ENCODE results near the gene IRAK1.
"Not testable (repeated sequence)": the region's sequence is repeated elsewhere in the genome, so short reads cannot be mapped to it uniquely, and the experiment has no call there.

IRAK1 gene

DNA sequence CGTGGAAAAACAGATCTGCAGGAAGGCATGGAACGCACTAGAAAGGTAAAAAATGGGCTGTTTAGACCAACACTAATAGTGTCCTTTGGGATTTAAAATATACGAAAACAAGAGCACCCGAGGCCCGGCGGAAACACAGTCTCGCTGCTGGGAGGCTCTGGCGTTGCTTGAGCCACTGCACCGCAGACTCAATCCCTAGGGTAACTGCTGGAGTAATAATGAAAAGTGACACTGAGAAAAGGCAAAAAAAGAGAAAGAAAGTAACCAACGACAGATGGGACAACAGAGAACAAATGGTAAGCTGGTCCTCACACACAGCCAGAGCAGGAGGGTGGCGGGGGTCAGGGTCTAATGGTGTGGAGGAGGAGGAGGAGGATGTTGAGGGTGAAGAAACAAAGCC is 15.4 kb downstream of the IRAK1 start:
- no peaks in the 10 kb centered on the region for H3K4me1 ChIP-seq (ENCODE audit: insufficient read depth, insufficient read length)
- peaks cover 7% of the 10 kb centered on the region for H3K36me3 ChIP-seq (ENCODE audit: insufficient read depth, insufficient read length, low read length)
- TF ChIP-seq ZNF274 (IDR thresholded peaks at IDR 0.05; ENCODE audit: low read depth, low read length): no peak
- no peak for DNase-seq (ENCODE audit: low read depth, low spot score)
- H3K4me3 ChIP-seq (ENCODE audit: insufficient read length, low read depth): no peak overlapping the region
- H3K9ac ChIP-seq (ENCODE audit: insufficient read length, low read depth): no peak overlapping the region
- no peaks in the 10 kb centered on the region for H3K9me3 ChIP-seq (ENCODE audit: insufficient read depth, low read length)
- H3K27me3 ChIP-seq (ENCODE audit: insufficient read depth, insufficient read length): no peaks in the 10 kb centered on the region

DNA sequence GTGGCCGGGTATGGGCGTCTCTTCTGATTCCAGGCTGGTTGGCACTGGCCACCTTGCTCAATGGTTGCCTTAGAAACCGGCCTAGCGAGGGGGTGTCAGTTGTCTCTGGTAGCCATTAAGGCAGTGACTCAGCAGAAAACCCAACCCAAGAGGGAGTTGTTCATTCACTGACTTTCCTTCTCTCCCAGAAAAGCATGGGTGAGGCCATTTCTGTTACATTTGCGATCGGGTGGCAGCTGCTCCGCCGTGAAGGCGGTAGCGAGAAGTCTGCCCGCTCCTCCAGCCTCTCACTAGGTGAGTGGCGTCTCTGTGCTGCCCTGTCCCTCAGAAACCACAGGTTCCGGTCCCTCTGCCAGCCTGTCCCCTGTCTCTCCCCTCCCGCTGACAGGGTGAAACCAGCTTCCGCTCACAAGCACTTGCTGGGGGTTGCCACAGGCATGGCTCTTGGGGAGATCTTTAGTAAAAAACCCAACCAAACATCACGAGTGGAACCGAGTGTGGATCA is 17.4 kb downstream of the IRAK1 start:
- no peak for DNase-seq (ENCODE audit: low read depth, low spot score)
- Histone ChIP-seq H3K9ac (ENCODE audit: insufficient read length, low read depth) (no peak overlapping the region), H3K4me1 (ENCODE audit: insufficient read depth, insufficient read length) (no peaks in the 10 kb centered on the region), H3K4me3 (ENCODE audit: insufficient read length, low read depth) (no peak overlapping the region), H3K36me3 (ENCODE audit: insufficient read depth, insufficient read length, low read length) (peaks cover under 1% of the 10 kb centered on the region), H3K9me3 (ENCODE audit: insufficient read depth, low read length) (no peaks in the 10 kb centered on the region), H3K27me3 (ENCODE audit: insufficient read depth, insufficient read length) (no peaks in the 10 kb centered on the region)
- TF ChIP-seq ZNF274 (IDR thresholded peaks at IDR 0.05; ENCODE audit: low read depth, low read length) (no peak), YY1 (IDR thresholded peaks at IDR 0.05; ENCODE audit: insufficient read depth, insufficient read length) (no peak), SUZ12 (IDR thresholded peaks at IDR 0.05; ENCODE audit: extremely low read depth, insufficient read depth, insufficient read length) (no peak)

DNA sequence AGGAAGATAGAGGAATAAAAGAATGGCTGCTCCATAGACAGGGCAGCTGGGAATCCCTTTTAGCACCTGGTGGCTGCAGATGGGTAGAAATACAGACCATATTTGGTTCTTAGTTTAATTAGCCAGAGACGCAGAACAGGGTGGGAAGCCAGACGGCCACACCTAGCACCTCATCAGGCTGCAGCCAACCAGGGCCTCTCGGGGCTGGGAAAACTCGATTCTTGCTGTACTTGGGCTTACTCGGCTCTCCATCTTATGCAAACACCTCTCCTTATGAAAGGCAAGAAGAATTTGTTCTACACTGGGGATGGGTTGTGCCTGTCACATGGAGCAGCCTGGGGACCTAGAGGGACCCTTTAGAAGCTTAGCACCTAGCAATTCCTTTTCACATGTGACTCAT is 19.7 kb downstream of the IRAK1 start:
- no peaks in the 10 kb centered on the region for H3K36me3 ChIP-seq (ENCODE audit: insufficient read depth, insufficient read length, low read length)
- no peak for TF ChIP-seq YY1 (IDR thresholded peaks at IDR 0.05; ENCODE audit: insufficient read depth, insufficient read length)
- no peak for TF ChIP-seq ZNF274 (IDR thresholded peaks at IDR 0.05; ENCODE audit: low read depth, low read length)
- TF ChIP-seq SUZ12 (IDR thresholded peaks at IDR 0.05; ENCODE audit: extremely low read depth, insufficient read depth, insufficient read length): no peak
- no peak overlapping the region for H3K4me3 ChIP-seq (ENCODE audit: insufficient read length, low read depth)
- no peak overlapping the region for H3K9ac ChIP-seq (ENCODE audit: insufficient read length, low read depth)
- no peaks in the 10 kb centered on the region for H3K4me1 ChIP-seq (ENCODE audit: insufficient read depth, insufficient read length)
- DNase-seq (ENCODE audit: low read depth, low spot score): no peak
- no peaks in the 10 kb centered on the region for H3K27me3 ChIP-seq (ENCODE audit: insufficient read depth, insufficient read length)
- H3K9me3 ChIP-seq (ENCODE audit: insufficient read depth, low read length): no peaks in the 10 kb centered on the region

DNA sequence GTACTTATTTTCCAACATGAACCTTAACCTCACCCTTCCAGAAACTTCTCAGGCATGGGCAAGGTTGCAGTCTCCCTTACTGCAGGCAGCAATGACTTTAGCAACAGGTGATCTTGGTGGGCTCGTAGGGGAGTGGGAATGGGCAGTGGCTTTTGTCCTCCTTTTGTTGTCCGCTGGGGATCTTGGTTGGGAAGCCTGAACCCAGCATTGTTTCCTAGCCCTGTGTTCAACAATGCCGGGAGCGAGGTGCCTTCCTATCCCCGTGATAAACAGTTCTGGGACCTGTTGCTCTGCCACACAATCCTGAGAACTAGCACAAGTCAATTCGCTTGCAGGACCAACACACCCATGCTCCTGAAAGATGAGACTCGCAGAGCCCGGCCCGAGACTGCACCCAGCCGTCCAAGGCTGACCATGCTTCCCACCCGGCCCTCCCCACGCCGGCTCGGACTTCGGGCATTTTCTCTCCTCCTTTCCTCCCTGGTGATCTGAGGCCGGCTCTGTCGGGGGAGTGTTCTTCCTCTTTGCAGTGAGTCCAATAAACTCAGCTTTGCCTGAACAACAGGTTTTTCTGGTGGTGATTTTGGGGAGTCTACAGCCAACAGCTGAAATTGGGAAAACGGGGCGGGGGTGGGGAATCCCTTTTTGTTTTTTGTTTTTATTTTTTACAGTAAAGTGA is 20.2 kb downstream of the IRAK1 start:
- TF ChIP-seq ZNF274 (IDR thresholded peaks at IDR 0.05; ENCODE audit: low read depth, low read length): no peak
- TF ChIP-seq YY1 (IDR thresholded peaks at IDR 0.05; ENCODE audit: insufficient read depth, insufficient read length): no peak
- no peak for TF ChIP-seq SUZ12 (IDR thresholded peaks at IDR 0.05; ENCODE audit: extremely low read depth, insufficient read depth, insufficient read length)
- no peak overlapping the region for H3K4me3 ChIP-seq (ENCODE audit: insufficient read length, low read depth)
- H3K27me3 ChIP-seq (ENCODE audit: insufficient read depth, insufficient read length): no peaks in the 10 kb centered on the region
- no peak overlapping the region for H3K9ac ChIP-seq (ENCODE audit: insufficient read length, low read depth)
- H3K4me1 ChIP-seq (ENCODE audit: insufficient read depth, insufficient read length): no peaks in the 10 kb centered on the region
- DNase-seq (ENCODE audit: low read depth, low spot score): no peak
- H3K36me3 ChIP-seq (ENCODE audit: insufficient read depth, insufficient read length, low read length): no peaks in the 10 kb centered on the region
- H3K9me3 ChIP-seq (ENCODE audit: insufficient read depth, low read length): no peaks in the 10 kb centered on the region

DNA sequence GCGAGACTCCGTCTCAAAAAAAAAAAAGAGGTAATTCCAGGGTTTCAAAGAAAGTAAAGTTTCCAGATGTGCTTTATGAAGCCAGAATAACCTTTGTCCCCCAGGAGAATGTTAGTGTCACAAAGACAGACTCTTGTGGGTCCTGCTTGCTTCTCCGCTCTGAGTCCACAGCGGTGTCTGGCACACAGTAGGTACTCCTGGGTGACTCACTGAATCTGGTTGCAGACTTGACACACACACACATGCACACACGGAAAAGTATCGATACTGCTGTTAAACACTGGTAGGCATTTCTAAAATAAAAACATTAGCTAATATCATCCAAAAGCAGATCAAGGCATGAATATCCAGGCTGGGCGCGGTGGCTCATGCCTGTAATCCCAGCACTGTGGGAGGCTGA is 24.2 kb downstream of the IRAK1 start:
- H3K4me3 ChIP-seq (ENCODE audit: insufficient read length, low read depth): no peak overlapping the region
- H3K4me1 ChIP-seq (ENCODE audit: insufficient read depth, insufficient read length): no peaks in the 10 kb centered on the region
- no peak for DNase-seq (ENCODE audit: low read depth, low spot score)
- no peaks in the 10 kb centered on the region for H3K27me3 ChIP-seq (ENCODE audit: insufficient read depth, insufficient read length)
- no peaks in the 10 kb centered on the region for H3K36me3 ChIP-seq (ENCODE audit: insufficient read depth, insufficient read length, low read length)
- TF ChIP-seq YY1 (IDR thresholded peaks at IDR 0.05; ENCODE audit: insufficient read depth, insufficient read length) (no peak), ZNF274 (IDR thresholded peaks at IDR 0.05; ENCODE audit: low read depth, low read length) (no peak), SUZ12 (IDR thresholded peaks at IDR 0.05; ENCODE audit: extremely low read depth, insufficient read depth, insufficient read length) (no peak)
- H3K9me3 ChIP-seq (ENCODE audit: insufficient read depth, low read length): no peaks in the 10 kb centered on the region
- no peak overlapping the region for H3K9ac ChIP-seq (ENCODE audit: insufficient read length, low read depth)

DNA sequence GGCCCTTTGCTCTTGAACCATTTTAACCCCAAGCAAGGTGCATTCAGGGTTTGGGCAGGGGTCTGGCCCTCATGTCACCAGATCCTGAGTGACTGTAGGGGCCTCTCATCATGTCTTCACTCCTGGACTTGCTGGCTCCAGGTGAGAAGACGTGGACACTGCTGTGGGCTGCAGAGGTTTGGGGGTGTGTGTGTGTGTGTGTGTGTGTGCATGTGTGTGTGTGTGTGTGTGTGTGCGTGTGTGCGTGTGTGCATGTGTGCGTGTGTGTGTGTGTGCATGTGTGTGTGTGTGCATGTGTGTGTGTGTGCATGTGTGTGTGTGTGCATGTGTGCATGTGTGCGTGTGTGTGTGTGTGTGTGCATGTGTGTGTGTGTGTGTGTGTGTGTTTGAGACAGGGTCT is 25.3 kb downstream of the IRAK1 start:
- DNase-seq (ENCODE audit: low read depth, low spot score); H3K4me3 ChIP-seq (ENCODE audit: insufficient read length, low read depth); H3K9ac ChIP-seq (ENCODE audit: insufficient read length, low read depth); H3K9me3 ChIP-seq (ENCODE audit: insufficient read depth, low read length); H3K36me3 ChIP-seq (ENCODE audit: insufficient read depth, insufficient read length, low read length); H3K27me3 ChIP-seq (ENCODE audit: insufficient read depth, insufficient read length); H3K4me1 ChIP-seq (ENCODE audit: insufficient read depth, insufficient read length): not testable (repeated sequence)

DNA sequence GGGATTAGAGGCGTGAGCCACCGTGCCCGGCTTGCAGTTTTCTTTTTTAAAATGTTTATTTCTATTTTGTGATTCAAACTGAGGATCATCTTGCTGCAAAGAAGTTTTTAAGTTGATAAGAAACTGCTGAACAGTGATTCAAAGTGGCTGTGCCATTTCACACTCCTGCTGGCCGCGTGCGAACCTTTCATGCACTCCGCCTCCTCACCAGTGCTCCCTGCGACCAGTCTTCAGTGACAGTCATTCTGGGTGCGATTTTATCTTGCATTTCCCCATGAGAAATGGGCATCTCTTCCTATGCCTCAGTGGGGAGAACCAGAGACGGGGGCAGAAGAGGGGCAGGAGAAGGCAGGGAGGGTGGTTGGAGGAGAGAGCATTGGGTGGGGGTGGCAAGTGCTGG is 25.7 kb downstream of the IRAK1 start:
- Histone ChIP-seq H3K4me1 (ENCODE audit: insufficient read depth, insufficient read length) (no peaks in the 10 kb centered on the region), H3K36me3 (ENCODE audit: insufficient read depth, insufficient read length, low read length) (no peaks in the 10 kb centered on the region), H3K9ac (ENCODE audit: insufficient read length, low read depth) (no peak overlapping the region), H3K27me3 (ENCODE audit: insufficient read depth, insufficient read length) (no peaks in the 10 kb centered on the region), H3K9me3 (ENCODE audit: insufficient read depth, low read length) (no peaks in the 10 kb centered on the region), H3K4me3 (ENCODE audit: insufficient read length, low read depth) (no peak overlapping the region)
- no peak for DNase-seq (ENCODE audit: low read depth, low spot score)
- TF ChIP-seq ZNF274 (IDR thresholded peaks at IDR 0.05; ENCODE audit: low read depth, low read length) (no peak), SUZ12 (IDR thresholded peaks at IDR 0.05; ENCODE audit: extremely low read depth, insufficient read depth, insufficient read length) (no peak), YY1 (IDR thresholded peaks at IDR 0.05; ENCODE audit: insufficient read depth, insufficient read length) (no peak)

DNA sequence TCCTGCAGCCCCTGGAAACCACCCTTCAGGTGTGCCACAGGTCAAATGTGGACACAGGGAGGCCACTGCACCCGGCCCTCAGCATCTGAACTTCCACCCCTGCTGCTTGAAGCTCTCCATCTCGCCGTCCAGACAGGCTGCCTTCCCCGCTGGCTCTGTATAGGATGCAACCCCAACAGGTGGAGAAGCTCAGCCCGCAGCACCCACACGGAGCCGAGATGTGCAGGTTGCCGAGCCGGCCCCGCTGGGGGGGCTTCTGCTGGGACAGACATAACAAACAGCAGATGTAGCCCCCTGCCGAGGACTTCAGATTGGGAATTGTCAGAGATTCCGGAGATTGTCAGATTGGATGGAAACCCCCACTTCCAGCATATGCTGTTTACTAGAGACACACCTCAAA is 26.6 kb downstream of the IRAK1 start:
- Histone ChIP-seq H3K9me3 (ENCODE audit: insufficient read depth, low read length) (no peaks in the 10 kb centered on the region), H3K4me3 (ENCODE audit: insufficient read length, low read depth) (no peak overlapping the region), H3K36me3 (ENCODE audit: insufficient read depth, insufficient read length, low read length) (no peaks in the 10 kb centered on the region), H3K27me3 (ENCODE audit: insufficient read depth, insufficient read length) (no peaks in the 10 kb centered on the region), H3K9ac (ENCODE audit: insufficient read length, low read depth) (no peak overlapping the region), H3K4me1 (ENCODE audit: insufficient read depth, insufficient read length) (no peaks in the 10 kb centered on the region)
- no peak for DNase-seq (ENCODE audit: low read depth, low spot score)
- TF ChIP-seq SUZ12 (IDR thresholded peaks at IDR 0.05; ENCODE audit: extremely low read depth, insufficient read depth, insufficient read length) (no peak), YY1 (IDR thresholded peaks at IDR 0.05; ENCODE audit: insufficient read depth, insufficient read length) (no peak), ZNF274 (IDR thresholded peaks at IDR 0.05; ENCODE audit: low read depth, low read length) (no peak)
